ENCODE measurements around the gene TGM4. TPM values are rescaled to one million over a fixed set of nuclear protein-coding genes. Genes with fewer than 3 reads are reported as not detected.
A peak's percentile ranks its signal among the peaks of the same experiment; 100 is the strongest.

The TGM4 gene
- total and polyA plus RNA-seq, 10 of the 15 experiments (the other 5 are each of a cell fraction or from before 2014, with no cell fraction given), result not detected

GRCh38 chr3:44914936-44915335 lies 40.5 kb downstream of the TGM4 start:
- DNase-seq (ENCODE audit: low read depth, low spot score), result no peak
- no peak overlapping the region for H3K9ac ChIP-seq (ENCODE audit: control insufficient read depth, insufficient read depth, low read length)
- in situ Hi-C loops (cut with MboI), result loop anchor here (5.0 kb wide), 1 partner anchor 383 kb away; no protein-coding TSS in a partner anchor
- 95% methylated on average over 4 of the region's 4 CpGs for WGBS (ENCODE audit: insufficient coverage, insufficient replicate concordance, low lambda C conversion rate, missing lambda C conversion rate)
- peak; percentile 44; the same call in 1 of the 3 replicates for ATAC-seq
- H3K4me2 ChIP-seq (ENCODE audit: control insufficient read depth, insufficient read depth), result no peak overlapping the region
- no TSS peak for BruUV-seq (replicated peaks)
- intact Hi-C loops (cut with micrococcal nuclease; ENCODE audit: unreplicated experiment), result loop anchor here (1.0 to 2.0 kb wide), 2 partner anchors 382 to 592 kb away; no protein-coding TSS in a partner anchor
- H3K9me3 ChIP-seq (replicated peaks; ENCODE audit: control insufficient read depth, insufficient read depth, low read length), result no peaks in the 10 kb centered on the region; the same call in 2 of the 3 replicates
- no peaks in the 10 kb centered on the region for H4K20me1 ChIP-seq (ENCODE audit: control insufficient read depth, insufficient read depth)
- no peaks in the 10 kb centered on the region for H3K27me3 ChIP-seq (replicated peaks in 1 of 2; ENCODE audit: control insufficient read depth in 2 of 2, insufficient read depth in 2 of 2, low read length in 1 of 2)
- ChIA-PET POLR2A (no interaction called here), CTCF (interaction anchor here (0.6 to 4.8 kb wide), 23 partner anchors 9 to 384 kb away, joined by 3 to 56 read pairs (median 3); partner anchors contain the start of gene ZNF197), SMC1A (ENCODE audit: uncharacterized antibody, unreplicated experiment) (interaction anchor here (0.7 to 2.9 kb wide), 6 partner anchors 17 to 382 kb away, joined by 3 to 21 read pairs (median 4); no protein-coding TSS in a partner anchor), RAD21 (ENCODE audit: unreplicated experiment) (interaction anchor here (1.7 to 4.0 kb wide), 2 partner anchors 72 to 381 kb away, joined by 6 to 23 read pairs; no protein-coding TSS in a partner anchor)
- no peaks in the 10 kb centered on the region for H3K79me2 ChIP-seq (ENCODE audit: control insufficient read depth, insufficient read depth, low read length)
- TF ChIP-seq IRF4 (IDR thresholded peaks at IDR 0.05; ENCODE audit: low read depth, low read length) (no peak), CTCF (IDR thresholded peaks at IDR 0.05 in 2 of 3, conservative IDR thresholded peaks at IDR 0.05 in 1 of 3; ENCODE audit: control insufficient read depth in 2 of 3, extremely low read depth in 1 of 3, insufficient read depth in 1 of 3, low read depth in 3 of 3, low read length in 3 of 3) (peak; percentile 23 to 39 (median 24); a peak in 3 of 6 replicates), RAD21 (IDR thresholded peaks at IDR 0.05; ENCODE audit: insufficient read depth, low read depth, low read length) (peak; percentile 41), CREM (IDR thresholded peaks at IDR 0.05; ENCODE audit: low read depth) (no peak), IKZF1 (conservative IDR thresholded peaks at IDR 0.05) (no peak), TCF3 (IDR thresholded peaks at IDR 0.05; ENCODE audit: borderline replicate concordance, insufficient read depth, low read depth, low read length) (no peak), RBBP5 (conservative IDR thresholded peaks at IDR 0.05) (no peak)
- H2AFZ ChIP-seq (ENCODE audit: control insufficient read depth, low read depth, low read length), result no peak overlapping the region
- H3K27ac ChIP-seq (ENCODE audit: control insufficient read depth, insufficient read depth), result no peak overlapping the region
- H3K4me3 ChIP-seq, result no peak overlapping the region
- H3K4me1 ChIP-seq (ENCODE audit: control insufficient read depth, insufficient read depth, low read length), result no peaks in the 10 kb centered on the region
- no peak for FAIRE-seq
- no peaks in the 10 kb centered on the region; a peak in 1 of 4 replicates for H3K36me3 ChIP-seq (ENCODE audit: control insufficient read depth in 2 of 2, insufficient read depth in 2 of 2, low read length in 1 of 2)

Measured in GM12878 (cell line).